NOMO-1 treated with dmso at 0.1 percent for 144 hours (cell line): Measurements from ENCODE around the gene ACACB.

ENCODE experiments used
- DNase-seq: peaks from one replicate; lab custom pipeline; 2025; ENCODE audit not compliant: unreplicated experiment; lab: John Stamatoyannopoulos, UW

ACACB gene

DNA sequence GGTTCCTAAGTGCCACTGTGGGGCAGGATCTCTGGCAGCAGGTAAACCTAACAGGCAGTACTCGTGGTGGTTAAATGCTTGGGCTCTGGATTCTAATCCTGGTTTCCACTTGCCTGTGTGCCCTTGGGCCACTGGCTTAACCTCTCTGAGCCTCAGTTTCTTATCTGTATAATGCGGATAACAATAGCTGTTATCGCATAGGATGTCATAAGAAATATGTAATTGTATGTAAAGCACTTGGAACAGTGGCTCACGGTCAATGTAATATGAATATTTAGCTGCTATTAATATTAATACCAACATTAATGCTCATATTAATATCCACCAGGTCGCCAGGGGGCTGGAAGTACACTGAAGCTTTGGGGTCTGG lies 175.9 kb downstream of the ACACB start:
- DNase-seq, result no peak

DNA sequence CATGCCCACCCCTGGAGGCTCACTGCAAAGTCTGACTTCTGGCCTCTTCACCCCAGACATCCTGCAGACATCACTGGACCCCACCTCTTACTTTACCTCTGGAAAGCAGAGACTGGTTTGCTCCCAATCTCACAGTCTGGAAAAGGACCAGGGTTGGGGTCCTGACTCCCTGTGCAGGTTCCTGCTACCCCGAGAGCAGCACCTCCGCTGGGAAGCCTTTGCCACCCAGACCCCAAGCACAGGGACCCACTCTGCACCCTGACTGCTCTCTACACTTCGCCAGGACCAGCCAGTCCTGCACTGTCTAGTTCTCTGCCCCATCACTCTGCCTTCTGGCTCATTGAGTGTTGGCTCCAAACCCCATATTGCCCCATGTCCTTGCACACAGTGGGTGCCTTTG lies 176.7 kb downstream of the ACACB start:
- DNase-seq, result no peak

DNA sequence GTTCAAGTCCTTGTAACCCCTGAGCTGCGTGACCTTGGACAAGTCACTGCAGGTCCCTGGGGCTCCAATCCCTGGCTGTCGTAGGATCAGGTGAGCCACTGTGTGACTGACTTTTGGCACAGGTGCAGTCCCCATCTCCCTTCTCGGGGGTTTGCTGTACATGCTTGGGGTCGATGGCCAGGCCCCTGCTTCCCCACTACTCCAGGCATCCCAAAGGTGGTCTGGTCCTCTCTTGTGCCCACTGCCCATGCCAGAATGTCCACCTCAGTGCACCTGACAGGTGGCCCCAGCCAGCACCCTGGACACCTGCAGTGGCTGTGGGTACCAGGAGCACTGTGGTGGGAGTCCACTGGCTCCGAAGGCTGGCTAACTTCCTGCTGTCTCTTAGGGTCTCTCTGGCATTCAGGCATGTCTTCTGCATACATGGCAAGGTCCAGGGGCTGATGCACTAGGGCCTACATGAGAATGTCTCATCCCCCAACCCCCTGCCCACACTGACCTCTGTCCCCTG lies 178.0 kb downstream of the ACACB start:
- DNase-seq, result no peak

DNA sequence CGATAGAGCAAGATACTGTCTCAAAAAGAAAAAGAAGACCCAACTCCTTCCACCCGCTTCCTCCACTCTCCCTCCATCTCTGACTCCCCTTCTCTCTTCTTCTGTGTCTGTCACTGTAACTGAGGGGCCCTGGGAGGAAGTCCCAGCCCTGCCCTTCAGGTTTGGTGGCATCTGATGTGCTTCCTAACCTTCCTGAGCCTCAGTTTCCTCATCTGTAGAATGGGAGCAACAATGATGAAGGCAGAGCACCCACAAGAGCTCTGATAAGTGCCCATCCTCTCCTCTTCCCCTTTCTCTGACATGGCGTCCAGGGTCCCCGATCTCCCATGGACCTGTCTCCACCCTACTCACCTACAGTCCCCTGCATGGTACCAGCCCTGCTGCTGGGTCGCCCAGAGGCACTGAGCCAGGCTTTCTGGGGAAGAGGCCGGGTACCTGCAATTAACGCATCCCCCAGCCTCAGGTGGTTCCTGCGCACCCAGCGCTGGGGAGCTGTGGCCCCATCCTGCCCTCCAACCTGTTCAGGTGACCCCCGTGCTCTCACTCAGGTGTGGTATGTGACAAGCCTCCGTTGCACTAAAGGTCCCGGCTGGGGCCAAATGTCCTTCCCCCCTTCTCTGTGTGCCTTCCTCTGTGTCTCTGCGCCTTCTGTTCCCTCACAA lies 179.5 kb downstream of the ACACB start:
- DNase-seq, result no peak

DNA sequence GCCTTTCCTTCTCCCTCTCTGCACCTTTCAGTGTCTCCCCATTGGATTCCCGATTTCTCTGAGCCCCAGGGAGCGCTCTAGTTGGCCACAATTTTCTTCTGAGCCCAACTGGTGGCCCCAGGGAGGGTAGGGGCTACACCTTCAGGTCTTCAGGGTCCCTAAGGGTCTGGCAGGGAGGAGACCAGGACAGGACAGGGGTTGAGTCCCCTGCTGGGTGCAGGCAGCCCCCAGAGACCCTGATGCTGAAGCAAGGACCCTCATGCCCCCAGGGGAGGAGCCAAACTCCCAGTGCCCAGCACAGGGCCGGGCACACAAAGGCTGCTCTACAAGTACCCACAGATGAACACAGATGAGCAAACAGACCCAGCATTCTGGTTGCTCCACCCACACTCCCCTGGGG lies 180.0 kb downstream of the ACACB start:
- no peak for DNase-seq

DNA sequence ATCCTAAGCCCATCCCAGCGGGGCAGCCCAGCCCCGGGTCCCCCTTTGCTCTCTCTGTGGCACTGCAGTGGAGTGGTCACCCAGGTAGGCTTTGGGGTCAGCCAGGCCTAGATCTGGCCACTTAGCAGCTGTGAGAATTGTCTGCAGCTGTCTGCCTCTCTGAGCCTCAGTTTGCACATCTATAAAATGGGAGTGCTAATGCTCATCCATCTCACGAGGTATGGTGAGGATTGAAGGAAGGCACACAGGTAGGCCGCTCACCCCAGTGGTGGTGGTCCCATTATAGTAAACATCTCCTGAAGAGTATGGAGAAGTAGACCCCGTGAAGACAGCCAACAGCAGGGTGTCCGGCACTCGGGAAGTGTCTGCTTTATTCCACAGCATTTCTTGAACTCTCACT lies 183.5 kb downstream of the ACACB start:
- DNase-seq, result no peak

DNA sequence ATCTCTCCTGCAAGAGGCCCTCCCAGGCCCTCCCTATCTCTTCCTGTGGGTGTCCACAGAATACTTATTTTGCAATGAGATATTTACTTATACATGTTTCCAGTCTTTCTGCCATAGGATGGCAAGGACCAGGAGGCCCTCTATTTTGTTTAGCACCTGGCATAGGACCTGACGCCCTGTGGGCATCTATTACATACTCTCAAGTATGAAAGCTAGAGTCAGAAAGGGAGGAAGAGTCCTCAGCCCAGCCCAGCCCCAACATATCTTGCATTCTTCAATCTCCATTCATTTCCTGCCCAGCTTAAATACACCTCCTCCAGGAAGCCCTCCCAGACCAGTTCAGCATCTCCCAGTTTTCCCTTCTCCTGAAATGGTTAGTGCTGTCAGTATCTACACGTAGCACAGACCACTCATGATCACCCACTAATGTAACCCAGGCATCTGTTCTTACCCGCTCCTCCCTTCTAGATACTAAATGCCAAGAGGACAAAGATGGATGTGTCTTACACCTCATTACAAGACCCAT lies 185.3 kb downstream of the ACACB start:
- DNase-seq, result no peak

DNA sequence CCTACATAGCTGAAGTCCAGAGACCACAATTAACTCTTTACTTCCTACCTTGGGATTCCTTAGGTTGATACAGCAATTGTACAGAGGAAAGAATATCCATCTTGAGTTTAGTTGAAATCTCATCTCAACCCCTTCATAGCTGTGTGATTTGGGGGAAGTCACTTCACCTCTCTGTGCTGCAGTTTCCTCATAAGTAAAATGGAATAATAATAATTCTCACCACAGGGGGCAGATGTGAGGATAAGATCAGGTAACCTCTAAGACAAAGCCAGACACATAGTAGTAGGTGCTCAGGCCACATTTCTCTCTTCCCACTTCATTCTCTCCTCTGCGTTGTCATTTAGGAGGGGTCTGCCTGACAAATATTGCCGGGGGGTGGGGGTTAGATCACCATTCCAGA lies 186.0 kb downstream of the ACACB start:
- DNase-seq, result no peak

DNA sequence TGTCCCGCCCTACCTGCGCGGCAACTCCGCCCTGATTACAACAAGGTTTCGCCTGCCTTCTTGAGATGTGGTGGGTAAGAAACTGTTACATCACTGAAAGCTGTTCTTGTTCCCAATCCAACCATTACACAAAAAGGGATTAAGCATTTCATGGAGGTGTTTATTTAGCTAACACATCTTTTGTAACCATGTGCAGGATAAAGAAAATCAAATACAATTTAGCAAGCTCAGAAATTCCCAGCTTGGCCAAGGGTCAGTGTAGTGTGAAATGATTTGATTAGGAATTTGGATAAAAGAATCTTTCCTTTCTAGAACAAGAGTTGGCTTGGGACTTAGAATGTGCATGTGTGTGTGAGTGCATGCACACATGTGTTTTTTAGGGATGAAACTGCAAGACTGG lies 186.4 kb downstream of the ACACB start:
- DNase-seq, result no peak

DNA sequence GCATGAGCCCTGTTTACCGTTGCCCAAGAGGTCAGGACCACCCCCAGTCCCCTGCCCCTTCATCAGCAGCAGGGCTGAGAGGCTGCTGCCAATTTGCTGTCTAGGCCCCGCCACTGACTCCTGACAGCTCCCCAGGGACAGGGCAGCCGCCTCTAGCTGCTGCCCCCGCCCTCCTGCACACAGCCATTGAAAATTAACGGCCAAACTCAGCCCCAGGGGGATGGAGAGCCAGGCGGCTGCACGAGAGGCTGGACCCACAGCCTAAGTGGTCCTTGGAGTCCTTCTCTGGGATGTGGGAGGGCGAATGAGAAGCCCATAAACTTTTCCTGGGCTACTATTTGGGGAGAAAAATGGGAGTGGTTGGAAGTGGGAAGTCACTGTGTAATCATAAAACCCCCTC lies 188.1 kb downstream of the ACACB start:
- DNase-seq, result no peak

DNA sequence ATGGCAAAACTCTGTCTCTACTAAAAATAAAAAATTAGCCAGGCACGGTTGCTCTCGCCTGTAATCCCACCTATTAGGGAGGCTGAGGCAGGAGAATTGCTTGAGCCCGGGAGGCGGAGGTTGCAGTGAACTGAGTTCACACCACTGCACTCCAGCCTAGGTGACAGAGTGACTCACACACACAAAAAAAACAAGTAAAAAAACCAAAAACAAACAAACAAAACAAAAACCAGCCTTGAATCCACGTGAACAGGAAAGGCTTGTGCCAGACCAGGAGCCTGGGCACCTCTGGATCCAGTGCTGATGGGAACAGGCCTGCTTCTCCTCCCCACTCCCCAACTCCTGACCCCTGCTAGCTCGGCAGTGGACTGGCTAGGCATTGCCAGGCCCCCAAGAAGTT lies 189.2 kb downstream of the ACACB start:
- DNase-seq, result no peak

DNA sequence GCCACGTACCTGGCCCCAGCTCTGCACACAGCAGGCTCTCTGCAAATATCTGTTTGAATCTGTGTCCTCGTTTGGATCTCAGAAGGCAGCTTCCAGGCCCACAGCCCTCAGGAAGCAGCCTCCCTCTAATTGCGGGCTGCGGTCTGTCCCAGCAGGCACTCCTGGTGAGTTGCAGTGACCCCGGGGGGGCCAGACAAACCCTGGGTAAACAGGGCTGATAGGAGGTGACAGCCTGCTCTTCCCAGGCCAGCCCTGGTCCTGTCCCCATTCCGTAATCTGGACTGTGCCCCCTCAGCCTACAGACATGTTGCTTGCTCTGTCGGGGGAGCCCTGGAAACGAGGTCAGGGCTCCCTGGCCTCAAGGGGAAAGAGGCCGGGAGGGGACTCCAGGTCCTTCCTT lies 190.7 kb downstream of the ACACB start:
- DNase-seq, result no peak

DNA sequence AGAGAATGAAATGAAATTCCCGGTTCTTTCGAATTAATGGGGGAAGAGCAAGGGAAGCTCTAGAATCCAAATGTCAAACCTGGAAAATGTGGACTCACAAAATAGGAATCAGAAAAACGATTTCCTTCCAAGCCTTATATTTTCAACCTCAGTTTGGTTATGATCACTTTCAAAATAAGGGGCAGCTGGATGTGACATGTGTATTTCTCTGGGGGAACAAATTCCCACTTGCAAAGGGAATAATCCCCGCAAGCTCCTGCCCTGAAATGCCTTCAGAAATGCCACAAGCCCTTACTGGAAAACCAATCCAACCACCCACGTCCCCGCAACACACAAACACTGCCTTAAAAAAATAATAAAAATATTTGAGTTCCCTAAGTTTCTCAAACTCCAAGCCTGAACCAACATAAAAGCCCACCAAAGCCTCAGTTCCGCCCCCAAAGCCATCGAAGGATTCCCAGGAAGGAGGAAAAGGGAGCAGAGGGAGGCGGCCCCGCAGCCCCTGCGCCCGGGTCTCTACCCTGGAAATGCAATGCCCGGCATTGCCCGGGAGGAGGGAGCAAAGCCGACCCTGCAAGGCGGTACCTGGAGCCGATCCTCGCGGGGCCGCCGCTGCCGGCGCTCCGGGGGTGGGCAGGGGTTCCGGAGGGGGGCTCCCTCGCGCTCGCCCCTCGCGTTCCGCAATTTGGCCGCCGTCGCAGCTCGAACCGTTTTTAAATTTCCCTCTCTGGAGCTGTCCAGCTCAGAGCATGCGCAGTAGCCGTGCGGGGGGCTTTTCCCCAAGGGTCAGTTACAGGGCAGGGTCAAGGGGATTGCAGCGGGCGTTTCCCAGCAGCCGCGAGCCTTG lies 192.4 kb downstream of the ACACB start, which contains the start of gene FOXN4:
TSS of gene FOXN4 (minus strand) at position 751 of the 847 bp plus-strand sequence. CDS start 963 bp downstream, outside the sequence.
- no peak for DNase-seq

DNA sequence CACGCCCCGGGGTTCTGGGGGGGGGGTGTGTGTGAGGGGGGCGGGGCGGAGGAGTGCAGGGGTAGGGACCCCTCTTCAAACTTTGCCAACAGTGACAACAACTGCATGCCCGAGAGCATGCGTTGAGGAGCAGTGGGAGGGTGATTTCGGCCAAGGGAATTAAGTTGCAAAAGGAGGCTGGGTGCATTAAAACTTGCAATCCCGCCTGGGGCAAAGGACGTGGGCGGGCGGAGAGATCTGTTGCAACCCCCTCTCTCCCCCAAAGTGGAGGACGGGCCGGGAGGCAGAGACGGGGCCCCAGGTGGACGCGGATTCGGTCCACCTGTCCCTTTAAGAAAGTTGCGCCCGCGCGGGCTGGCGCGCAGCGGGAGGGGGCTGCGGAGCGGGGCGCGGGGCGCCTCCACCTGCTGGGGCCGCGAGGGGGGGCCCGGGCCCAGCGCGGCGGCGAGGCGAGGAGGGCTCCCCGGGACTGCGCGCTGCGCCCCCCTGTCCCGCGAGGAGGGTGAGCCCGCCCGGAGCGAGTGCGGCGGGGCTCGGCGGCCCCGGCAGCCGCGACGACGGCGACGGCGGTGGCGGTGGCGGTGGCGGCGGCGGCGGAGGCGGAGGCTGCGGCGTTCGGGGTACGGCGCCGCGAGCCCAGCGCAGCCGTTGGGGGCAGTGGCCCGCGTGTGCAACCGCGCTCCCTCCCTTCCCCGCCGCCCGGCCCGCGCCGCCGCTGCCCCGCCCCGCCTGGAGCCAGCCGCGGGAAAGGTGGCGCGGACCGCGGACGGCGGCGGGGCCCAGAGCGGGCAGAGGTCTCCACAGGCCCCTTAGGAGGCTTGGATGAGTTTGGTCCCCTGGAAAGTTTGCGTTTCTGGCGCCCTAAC lies 193.2 kb downstream of the ACACB start:
- DNase-seq, result no peak

DNA sequence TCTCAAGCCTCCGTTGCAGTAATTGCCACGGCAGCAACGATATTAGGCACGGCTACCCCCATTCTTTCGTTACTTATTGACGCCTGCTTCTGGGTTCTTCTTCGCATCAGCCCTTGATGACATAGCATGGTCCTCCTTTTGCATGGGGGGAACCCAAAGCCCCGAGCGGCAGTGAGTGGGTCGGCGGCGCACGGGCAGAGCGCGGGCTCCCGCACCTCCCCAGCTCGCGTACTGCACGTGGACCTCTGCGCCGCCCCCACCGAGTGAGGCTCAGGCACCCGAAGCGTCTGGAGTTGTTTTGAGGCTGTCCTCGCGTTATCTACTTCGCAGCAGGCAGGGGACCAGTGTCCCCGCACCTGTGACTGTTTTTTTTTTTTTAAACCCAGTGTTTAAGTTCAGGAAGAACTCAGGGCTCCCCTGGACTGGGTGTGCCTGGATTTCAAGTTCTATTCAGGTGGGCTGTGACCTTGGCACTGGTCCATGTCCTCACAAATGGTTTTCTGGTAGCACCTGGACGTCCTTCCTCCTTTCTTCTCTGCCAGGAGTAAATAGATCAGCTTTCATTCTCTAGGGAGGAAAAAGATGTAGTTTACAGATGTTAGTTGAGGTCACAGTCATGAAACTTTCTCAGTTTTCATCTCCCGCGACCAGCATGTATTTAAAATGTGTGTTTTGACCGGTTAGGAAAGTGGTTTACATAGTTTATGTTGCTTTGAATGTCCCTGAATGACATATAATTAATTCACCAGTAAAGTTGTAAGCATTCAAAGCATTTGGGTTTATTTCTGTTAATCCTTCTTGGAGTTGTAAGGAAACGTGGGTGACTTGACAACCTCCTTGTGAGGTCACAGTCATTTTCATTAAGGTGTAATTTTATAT lies 194.1 kb downstream of the ACACB start:
- no peak for DNase-seq
